ENCODE measurements around the gene FLAD1. TPM values are rescaled to one million over a fixed set of nuclear protein-coding genes. Genes with fewer than 3 reads are reported as not detected.

Gene FLAD1
- total and polyA plus RNA-seq, 9 donors: 11.1 to 30.0 (median 18.9) TPM

DNA sequence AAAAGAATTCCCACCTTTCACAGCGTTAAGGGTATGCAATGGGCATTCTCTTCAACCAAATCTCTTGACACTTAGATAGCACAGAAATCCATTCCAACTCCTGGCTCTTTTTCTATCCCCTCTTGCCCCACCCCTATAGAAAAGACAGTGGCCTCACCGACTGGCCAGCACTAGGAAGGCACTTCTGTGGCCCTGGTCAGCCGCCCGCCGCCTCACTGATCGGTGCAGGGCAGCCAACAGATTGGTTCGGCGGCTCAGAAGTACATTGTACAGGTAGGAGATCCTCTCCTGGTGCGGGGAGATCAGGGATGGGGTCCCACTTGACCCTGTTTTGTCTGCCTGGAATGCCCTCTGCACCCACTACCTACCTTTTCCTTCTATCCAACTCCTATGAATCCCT, 41.2 kb downstream of the FLAD1 start:
- Histone ChIP-seq H3K27me3 (no peaks in the 10 kb centered on the region), H3K36me3 (no peaks in the 10 kb centered on the region), H3K4me1 (ENCODE audit: insufficient read depth) (no peaks in the 10 kb centered on the region), H3K4me3 (no peak overlapping the region), H3K9me3 (no peaks in the 10 kb centered on the region), H3K27ac (no peak overlapping the region)
- intact Hi-C loops (cut with DNase I): no loop called here
- 86 to 92% (median 87%) methylated on average over 9 of the region's 9 CpGs for WGBS, 3 donors
- DNase-seq: no peak
- TF ChIP-seq, protein P1, sequence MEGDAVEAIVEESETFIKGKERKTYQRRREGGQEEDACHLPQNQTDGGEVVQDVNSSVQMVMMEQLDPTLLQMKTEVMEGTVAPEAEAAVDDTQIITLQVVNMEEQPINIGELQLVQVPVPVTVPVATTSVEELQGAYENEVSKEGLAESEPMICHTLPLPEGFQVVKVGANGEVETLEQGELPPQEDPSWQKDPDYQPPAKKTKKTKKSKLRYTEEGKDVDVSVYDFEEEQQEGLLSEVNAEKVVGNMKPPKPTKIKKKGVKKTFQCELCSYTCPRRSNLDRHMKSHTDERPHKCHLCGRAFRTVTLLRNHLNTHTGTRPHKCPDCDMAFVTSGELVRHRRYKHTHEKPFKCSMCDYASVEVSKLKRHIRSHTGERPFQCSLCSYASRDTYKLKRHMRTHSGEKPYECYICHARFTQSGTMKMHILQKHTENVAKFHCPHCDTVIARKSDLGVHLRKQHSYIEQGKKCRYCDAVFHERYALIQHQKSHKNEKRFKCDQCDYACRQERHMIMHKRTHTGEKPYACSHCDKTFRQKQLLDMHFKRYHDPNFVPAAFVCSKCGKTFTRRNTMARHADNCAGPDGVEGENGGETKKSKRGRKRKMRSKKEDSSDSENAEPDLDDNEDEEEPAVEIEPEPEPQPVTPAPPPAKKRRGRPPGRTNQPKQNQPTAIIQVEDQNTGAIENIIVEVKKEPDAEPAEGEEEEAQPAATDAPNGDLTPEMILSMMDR (IDR thresholded peaks at IDR 0.05): no peak
- TF ChIP-seq EP300 (IDR thresholded peaks at IDR 0.05) (no peak), POLR2A (IDR thresholded peaks at IDR 0.05) (no peak)

DNA sequence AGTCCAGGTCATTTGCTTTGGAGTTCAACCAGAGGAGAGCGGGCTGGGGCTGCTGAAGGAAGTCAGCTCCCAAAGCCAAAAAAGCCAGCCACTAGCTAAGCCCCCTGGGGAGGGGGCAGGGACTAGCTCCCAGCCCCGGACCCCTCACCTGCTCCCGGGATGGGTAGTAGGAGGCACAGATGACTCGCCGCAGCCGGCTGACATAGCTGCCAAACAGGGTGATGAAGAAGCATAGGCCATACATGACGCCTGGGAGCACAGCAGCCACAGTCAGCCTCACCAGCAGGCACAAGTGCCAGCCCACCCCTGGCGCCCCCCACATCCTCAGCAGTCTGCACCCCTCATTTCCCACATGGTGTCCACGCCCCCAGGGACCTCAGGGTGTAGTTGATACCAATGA, 43.0 kb downstream of the FLAD1 start:
- intact Hi-C loops (cut with DNase I): no loop called here
- Histone ChIP-seq H3K27me3 (no peaks in the 10 kb centered on the region), H3K9me3 (no peaks in the 10 kb centered on the region), H3K27ac (no peak overlapping the region), H3K4me3 (no peak overlapping the region), H3K36me3 (no peaks in the 10 kb centered on the region), H3K4me1 (ENCODE audit: insufficient read depth) (no peaks in the 10 kb centered on the region)
- WGBS, 3 donors: 54 to 62% (median 55%) methylated on average over 9 of the region's 9 CpGs
- TF ChIP-seq, protein P1 (IDR thresholded peaks at IDR 0.05): no peak
- TF ChIP-seq EP300 (IDR thresholded peaks at IDR 0.05) (no peak), POLR2A (IDR thresholded peaks at IDR 0.05) (no peak)
- DNase-seq: no peak

DNA sequence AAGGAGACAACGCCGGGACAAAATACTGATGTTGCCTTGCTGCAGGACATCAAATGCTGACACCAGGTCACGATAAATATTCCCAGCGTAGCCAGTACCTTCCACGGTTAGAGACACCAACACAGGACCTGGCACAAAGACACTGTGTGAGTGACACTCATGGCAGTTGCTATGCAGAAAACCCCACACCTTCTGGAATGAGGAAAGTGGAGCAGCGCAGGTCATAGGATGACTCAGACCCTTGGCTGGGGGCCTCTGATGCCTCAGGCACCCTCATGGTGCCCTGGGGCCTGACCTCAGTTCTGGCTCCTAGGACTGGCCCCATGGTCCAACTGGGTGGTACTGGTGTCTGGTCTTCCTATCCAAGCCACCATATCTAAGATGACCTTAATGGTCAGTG, 43.4 kb downstream of the FLAD1 start:
- Histone ChIP-seq H3K4me3 (no peak overlapping the region), H3K9me3 (no peaks in the 10 kb centered on the region), H3K36me3 (no peaks in the 10 kb centered on the region), H3K27me3 (no peaks in the 10 kb centered on the region), H3K27ac (no peak overlapping the region), H3K4me1 (ENCODE audit: insufficient read depth) (no peaks in the 10 kb centered on the region)
- 82 to 92% (median 89%) methylated on average over 6 of the region's 6 CpGs for WGBS, 3 donors
- no peak for TF ChIP-seq POLR2A (IDR thresholded peaks at IDR 0.05)
- TF ChIP-seq EP300 (IDR thresholded peaks at IDR 0.05): no peak
- TF ChIP-seq, protein P1 (IDR thresholded peaks at IDR 0.05): no peak
- intact Hi-C loops (cut with DNase I): no loop called here
- DNase-seq: no peak

DNA sequence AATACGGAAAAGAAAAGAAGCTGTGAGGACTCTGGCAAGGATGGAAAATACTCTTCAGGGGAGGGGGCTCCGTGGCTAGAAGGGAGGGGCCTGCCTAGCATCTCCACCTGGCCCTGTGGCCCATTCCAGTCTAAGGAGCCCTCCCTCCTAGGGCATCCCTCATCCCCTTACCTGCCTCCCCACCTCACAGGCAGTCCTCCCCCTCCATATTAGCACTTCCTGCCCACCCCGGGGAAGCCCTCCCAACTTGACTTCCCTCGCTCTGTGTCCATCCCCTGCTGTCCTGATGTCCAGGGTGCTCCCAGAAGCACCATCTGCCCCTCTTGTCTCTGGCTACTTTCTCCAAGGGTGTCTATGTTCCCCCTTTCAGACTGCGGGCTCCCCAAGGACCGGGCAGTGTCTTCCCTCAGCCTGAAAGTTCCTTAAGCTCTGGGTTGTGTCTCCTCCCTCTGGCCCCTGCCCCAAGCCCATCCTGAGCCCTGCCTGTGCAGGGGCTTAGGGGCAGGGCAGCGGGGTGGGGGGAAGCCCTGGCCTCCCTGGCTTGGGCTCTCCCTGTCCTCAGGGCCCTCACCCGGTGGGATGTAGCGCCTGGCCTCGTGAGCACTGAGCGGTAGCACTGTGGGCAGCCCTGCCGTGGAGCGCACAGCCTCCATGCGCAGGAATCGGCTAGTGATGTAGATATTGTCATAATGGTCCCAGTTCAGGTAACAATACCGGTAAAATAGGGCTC, 46.5 kb downstream of the FLAD1 start:
- no peak overlapping the region for H3K4me3 ChIP-seq
- H3K9me3 ChIP-seq: no peaks in the 10 kb centered on the region
- no peak for DNase-seq
- H3K27me3 ChIP-seq: no peaks in the 10 kb centered on the region
- intact Hi-C loops (cut with DNase I): no loop called here
- no peak overlapping the region for H3K27ac ChIP-seq
- H3K4me1 ChIP-seq (ENCODE audit: insufficient read depth): no peaks in the 10 kb centered on the region
- 71 to 82% (median 74%) methylated on average over 16 of the region's 16 CpGs for WGBS, 3 donors
- H3K36me3 ChIP-seq: no peaks in the 10 kb centered on the region
- TF ChIP-seq, protein P1 (IDR thresholded peaks at IDR 0.05): no peak
- no peak for TF ChIP-seq EP300 (IDR thresholded peaks at IDR 0.05)
- TF ChIP-seq POLR2A (IDR thresholded peaks at IDR 0.05): no peak

Measured in ovary (tissue), 9 donors.